HG02973 (cell line): ENCODE results near the gene MTA1.
A peak's percentile ranks its signal among the peaks of the same experiment; 100 is the strongest.

ENCODE experiments used
- ATAC-seq: cut with Tn5 transposase; IDR thresholded peaks from one replicate; pipeline ENCODE4 v1.9.1; 2021; ENCODE audit warnings: moderate library complexity; ENCODE audit not compliant: unreplicated experiment

Gene MTA1

GRCh38 chr14:105473677-105474482 is 54.3 kb downstream of the MTA1 start:
- ATAC-seq: no peak

GRCh38 chr14:105474483-105475268 is 55.0 kb downstream of the MTA1 start, which contains the start of gene CRIP2:
CRIP2 (plus strand) TSS chr14:105474821; CDS start chr14:105474863, 42 bp downstream.
- no peak for ATAC-seq

- ATAC-seq: no peak
These were observed 55.9 kb downstream of the MTA1 start for GRCh38 chr14:105475269-105476096.

GRCh38 chr14:105476097-105476830 is 56.6 kb downstream of the MTA1 start:
- no peak for ATAC-seq

GRCh38 chr14:105476831-105477659 is 57.4 kb downstream of the MTA1 start:
- no peak for ATAC-seq

- no peak for ATAC-seq
These were observed 58.2 kb downstream of the MTA1 start for GRCh38 chr14:105477660-105478397.

GRCh38 chr14:105478398-105479251 is 59.0 kb downstream of the MTA1 start:
- ATAC-seq: no peak

GRCh38 chr14:105479431-105480158 is 60.0 kb downstream of the MTA1 start:
- ATAC-seq: no peak

- no peak for ATAC-seq
These were observed 60.6 kb downstream of the MTA1 start for GRCh38 chr14:105480199-105480746.

- ATAC-seq: peak; percentile 47
These were observed 61.5 kb downstream of the MTA1 start for GRCh38 chr14:105480807-105481801.

- ATAC-seq: peak; percentile 47
These were observed 62.3 kb downstream of the MTA1 start for GRCh38 chr14:105481886-105482457.

GRCh38 chr14:105482486-105483110 is 63.0 kb downstream of the MTA1 start:
- no peak for ATAC-seq

- no peak for ATAC-seq
These were observed 63.9 kb downstream of the MTA1 start for GRCh38 chr14:105483300-105484068.
